Activated T-cell treated with anti-CD3 and anti-CD28 coated beads for 48 hours (primary cell): ENCODE measurements around the gene INAFM1.
"Not testable (repeated sequence)": the region's sequence is repeated elsewhere in the genome, so short reads cannot be mapped to it uniquely, and the experiment has no call there.

Source experiments
- DNase-seq: peaks from one replicate; pipeline ENCODE4 v3.0.0-alpha.2; 2020; ENCODE audit warnings: low read depth

The INAFM1 gene

GRCh38 chr19:47240996-47241918 lies 33.4 kb upstream of the INAFM1 start:
- peak; percentile 74 for DNase-seq

DNA sequence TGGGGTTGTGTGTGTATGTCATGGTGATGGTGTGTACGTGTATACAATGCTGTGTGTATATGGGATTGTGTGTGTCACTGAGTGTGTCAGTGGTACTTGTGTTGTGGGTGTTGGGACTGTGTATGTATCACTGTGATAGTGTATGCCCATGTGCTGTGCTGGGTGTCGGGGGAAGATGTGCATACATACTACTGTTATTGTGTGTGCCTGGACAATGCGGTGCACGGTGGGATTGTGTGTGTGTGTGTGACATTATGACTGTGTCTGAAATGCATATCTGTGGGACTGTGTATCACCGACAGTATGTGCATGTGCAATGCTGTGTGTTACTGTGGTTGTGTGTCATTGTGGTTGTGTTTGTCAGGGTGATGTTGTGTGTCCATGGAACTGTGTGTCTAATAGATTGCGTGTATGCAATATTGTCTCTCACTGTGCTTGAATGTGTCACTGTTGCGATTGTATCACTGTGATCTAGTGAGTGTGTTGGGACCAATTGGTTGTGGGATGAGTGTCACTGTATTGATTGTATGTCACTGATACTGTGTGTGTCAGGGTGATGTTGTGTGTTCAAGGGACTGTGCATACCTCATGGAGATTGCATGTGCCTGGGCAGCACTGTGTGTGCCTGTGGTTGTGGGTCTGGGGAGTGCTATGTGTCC lies 32.6 kb upstream of the INAFM1 start:
- no peak for DNase-seq

DNA sequence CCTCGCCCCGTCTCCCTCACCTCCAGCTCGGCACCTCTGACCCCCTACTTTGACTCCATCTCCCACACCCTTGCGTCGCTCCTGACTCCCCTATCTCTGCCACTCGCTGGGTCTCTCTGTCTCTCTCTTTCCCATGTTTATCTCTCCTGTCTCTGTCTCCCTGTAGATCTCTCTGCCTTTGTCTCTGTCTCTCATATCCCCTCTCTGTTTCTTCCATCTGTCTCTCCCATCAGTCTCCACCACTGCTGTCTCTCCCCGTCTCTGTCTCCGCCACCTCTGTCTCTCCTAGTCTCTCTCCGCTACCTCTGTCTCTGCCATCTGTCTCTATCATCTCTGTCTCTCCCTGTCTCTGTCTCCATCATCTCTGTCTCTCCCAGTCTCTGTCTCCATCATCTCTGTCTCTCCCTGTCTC lies 31.3 kb upstream of the INAFM1 start:
- DNase-seq: no peak

DNA sequence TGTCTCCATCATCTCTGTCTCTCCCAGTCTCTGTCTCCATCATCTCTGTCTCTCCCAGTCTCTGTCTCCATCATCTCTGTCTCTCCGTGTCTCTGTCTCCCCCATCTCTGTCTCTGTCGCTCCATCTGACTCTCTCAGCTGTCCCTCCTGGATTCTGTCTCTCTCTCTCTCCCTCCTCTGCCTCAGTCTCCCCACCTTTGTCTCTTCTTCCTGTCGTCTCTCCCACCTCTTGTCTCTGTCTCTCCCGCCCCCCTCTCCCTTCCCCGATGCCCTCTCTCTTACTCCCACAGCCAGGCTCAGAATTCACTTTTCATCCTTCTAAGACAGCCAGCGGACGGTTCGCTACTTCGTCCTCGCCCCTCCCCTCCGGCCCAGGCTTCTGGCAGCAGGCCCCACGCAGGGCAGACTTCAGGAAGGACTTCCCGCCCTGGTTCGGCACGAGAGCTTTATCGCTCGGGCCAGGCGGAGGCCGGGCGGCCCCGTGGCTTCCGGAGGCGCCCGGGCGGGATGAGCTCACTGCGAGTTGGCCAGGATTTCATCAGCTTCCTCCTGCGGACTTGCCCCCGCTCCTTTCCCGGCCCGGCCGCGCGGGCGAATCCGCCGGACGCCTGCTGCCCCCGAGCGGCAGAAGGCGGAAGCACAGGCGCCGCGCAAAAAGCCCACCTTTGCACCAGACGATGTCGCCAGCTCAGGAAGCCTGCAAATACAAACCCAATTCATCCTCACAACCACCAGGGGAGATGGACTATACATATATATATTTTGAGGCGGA lies 30.7 kb upstream of the INAFM1 start:
- DNase-seq: peak; percentile 97

DNA sequence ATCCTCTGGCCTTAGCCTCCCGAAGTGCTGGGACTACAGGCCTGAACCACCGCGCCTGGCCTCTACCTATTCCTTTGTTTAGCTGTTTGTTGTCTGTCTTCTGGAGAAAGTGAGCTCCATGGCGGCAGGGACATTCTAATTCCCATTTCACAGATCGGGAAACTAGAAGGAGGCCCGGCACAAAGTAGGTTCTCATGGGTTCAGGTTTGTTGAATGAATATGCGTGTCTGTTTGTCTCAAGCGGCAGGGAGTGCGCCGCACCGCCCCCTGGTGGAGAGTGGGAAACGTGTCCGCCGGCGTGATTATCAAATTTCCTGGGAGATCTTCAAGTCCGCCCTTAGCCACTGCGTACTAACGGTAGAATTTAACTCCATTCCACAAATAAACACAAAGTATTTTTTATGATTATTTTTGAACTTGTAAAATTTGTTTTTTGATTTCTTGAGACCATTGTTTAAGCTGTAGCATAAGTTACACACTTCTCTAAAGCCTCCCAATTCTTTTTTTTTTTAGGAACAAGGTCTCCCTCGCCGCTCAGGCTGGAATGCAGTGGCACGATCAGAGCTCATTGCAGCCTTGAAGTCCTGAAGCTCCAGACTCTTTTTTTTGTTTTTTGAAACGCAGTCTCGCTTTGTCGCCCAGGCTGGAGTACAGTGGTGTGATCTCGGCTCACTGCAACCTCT lies 27.2 kb upstream of the INAFM1 start:
- DNase-seq: peak; percentile 79

DNA sequence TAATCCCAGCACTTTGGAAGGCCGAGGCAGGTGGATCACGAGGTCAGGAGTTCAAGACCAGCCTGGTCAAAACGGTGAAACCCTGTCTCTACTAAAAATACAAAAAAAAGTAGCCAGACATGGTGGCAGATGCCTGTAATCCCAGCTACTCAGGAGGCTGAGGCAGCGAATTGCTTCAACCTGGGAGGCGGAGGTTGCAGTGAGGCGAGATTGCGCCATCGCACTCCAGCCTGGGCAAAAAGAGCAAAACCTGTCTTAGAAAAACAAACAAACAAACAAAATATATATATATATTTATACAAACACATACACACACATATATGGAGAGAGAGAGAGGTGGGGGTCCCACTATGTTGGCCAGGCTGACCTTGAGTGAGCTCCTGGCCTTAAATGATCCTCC lies 21.7 kb upstream of the INAFM1 start:
- not testable (repeated sequence) for DNase-seq

DNA sequence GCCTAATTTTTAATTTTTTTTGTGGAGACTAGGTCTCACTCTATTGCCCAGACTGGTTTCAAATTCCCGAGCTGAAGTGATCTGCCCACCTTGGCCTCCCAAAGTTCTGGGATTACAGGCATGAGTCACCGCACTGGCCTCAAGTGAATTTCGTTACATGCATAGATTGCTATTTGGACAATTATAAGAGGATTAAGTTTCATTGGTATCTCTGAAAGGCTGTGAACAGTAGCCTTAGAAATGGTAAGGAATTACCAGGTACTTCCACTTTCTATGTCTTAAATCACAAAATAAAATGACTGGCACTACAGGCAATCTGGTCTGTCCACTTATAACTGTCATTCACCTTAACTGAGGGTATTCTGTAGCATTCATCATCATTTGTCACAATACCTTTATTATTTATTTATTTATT lies 21.2 kb upstream of the INAFM1 start:
- no peak for DNase-seq

DNA sequence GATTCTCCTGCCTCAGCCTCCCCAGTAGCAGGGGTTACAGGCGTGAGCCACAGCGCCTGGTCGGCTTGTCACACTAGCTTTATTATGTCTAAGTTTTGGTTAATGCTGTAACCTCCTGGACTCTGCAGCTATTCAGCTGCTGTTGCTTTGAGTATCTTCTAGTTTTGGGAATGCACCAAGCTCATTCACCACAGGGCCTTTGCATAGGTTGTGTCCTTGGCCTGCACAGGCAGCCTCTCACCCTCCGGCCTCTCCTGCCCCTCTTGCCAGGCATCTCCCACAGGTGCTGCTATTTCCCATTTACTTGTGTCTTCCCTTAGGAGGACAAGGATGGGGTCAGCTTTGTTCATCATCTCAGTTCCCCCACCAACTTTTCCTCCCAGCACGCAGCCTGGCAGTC lies 20.7 kb upstream of the INAFM1 start:
- DNase-seq: no peak

DNA sequence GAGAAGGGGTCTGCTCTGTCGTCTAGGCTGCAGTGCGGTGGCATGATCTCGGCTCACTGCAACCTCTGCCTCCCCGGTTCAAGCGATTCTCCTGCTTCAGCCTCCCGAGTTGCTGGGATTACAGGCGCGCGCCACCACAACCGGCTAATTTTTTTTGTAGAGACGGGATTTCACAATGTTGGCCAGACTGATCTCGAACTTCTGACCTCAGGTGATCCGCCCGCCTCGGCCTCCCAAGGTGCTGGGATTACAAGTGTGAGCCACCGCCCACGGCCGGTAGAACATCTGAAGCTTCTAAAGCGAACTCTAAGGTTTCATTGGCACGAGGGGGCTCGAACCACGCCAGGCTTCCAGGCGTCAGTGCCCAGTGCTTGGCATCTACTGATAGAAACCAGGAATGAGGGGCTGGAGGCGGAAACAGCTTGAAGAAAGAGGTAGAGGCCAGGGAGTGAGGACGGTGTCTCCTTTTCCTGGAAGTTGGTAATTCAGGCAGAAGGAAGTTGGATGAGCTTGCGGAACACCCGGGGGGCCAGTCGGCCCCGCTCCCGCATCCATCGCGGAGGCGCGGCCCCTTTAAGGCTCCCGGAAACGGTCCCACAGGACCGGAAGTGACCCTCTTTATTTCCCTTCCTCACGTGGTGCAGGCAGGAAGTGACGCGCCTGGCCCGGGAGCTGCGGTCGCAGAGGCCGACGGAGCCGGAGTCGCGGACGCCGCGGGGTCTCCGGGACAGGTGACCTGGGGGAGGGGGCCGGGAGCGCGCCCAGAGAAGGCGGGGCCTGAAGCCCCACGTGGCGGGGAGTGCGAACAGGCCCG lies 18.6 kb upstream of the INAFM1 start, which contains the start of gene CCDC9:
Gene CCDC9 (plus strand): TSS at position 647 of the 814 bp plus-strand sequence. CDS start 1,876 bp downstream, outside the sequence.
- DNase-seq: peak; percentile 97

DNA sequence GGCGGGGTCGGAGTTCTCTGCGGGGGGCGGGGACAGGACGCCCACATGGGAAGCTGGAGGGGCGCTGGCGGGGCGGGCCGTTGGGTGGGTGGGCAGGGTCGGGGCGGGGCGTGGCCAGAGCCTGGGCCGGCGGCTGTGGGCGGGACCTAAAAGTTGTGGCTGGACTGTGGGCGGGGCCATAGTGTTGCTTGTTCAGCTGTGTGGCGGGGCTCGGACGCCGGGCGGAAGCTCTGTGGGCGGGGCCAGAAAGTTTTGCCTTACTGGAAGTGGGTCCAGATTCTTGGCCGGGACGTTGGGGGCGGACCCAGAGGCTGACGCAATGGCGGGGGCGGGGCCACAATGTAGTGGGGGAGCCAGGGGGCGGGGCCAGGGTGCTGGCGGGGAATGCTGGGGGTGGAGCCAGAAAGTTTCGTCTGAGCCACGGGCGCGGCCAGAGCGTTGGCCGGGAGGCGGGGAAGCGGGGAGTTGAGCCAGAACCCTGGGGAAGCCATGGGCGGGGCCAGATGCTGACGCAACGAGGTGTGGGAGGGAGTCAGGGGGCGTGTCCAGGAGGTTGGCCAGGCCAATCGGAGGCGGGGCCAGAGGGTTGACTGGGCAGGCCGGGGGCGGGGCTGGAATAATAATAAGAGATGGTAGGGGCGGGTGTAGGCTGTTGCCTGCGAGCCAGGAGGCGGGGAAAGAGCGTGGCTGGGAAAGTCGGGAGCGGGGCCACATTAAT lies 17.8 kb upstream of the INAFM1 start:
- peak; percentile 100 for DNase-seq

GRCh38 chr19:47257411-47258169 lies 17.1 kb upstream of the INAFM1 start:
- DNase-seq: no peak

DNA sequence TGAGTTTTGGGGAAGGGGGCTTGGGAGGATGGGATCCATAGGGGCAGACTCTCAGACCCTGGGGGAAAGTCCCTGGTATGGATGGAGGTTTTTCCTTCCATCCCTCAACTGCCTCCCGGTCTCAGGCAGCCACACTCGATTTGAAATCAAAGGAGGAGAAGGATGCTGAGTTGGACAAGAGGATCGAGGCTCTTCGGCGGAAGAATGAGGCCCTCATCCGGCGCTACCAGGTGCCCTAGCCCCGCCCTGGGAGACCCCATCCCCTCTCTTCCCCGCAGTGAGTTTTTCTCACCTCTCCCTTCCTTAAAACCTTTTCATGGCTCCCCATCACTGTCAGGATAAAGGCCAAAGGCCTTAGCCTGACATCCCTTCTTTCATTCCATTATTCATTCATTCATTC lies 16.3 kb upstream of the INAFM1 start:
- no peak for DNase-seq

DNA sequence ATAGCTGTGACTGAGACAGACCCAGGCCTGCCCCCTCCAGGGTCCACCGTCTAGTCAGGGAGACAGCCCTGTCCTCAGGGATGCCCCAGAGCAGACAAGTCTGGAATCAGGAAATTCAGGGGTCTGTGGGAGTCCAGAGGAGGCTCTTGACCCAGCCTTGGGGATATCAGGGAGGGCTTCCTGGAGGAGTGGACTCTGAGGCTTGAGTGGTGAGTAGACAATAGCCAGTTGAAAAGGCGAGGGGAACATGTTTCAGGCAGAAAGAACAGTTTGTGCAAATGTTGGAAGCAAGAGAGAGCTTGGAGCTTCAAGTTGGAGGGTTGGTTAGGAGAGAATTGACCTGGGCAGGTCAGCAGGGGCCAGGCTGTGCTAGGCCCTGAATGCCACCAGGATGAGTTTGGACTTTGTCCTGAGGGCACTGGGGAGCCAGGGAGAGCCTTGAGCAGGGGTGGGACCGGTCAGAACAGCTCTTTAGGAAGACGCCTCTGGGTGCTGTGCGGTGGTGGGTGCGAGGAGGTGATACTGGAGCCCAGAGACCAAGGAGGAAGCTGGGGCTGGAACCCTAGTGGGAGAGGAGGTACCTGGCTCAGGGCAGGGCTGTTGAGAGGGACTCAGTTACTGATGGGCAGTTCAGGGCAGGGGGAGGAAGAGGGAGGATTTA lies 15.7 kb upstream of the INAFM1 start:
- DNase-seq: no peak

GRCh38 chr19:47260476-47260875 lies 14.2 kb upstream of the INAFM1 start:
- no peak for DNase-seq

DNA sequence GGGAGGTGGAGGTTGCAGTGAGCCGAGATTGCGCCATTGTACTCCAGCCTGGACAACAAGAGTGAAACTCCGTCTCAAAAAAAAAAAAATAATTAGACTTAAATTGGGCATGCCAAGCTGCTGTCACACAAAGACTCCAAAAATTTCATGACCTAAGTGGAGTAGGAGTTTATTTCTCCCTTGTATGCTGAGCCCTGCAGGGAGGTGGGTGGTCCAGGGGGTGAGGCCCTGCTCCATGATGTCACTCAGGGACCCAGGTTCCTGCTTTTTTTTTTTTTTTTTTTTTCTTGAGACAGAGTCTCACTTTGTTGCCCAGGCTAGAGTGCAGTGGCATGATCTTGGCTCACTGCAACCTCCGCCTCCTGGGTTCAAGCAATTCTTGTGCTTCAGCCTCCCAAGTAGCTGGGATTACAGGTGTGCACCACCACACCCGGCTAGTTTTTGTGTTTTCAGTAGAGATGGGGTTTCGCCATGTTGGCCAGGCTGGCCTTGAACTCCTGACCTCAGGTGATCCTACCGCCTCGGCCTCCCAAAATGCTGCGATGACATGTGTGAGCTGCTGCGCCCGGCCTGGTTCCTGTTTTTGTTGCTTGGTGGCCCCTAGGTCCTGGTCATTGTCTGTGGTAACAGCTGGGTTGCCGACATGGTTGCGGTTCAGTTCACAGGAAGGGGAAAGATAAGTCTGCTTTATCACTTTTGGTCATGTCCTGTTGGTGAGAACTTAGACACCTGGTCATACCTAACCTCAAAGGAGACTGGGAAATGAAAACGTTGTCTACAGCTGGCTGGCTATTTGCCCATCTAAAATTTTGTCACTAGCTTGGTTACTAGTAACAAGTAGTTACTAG lies 12.5 kb upstream of the INAFM1 start:
- DNase-seq: not testable (repeated sequence)

DNA sequence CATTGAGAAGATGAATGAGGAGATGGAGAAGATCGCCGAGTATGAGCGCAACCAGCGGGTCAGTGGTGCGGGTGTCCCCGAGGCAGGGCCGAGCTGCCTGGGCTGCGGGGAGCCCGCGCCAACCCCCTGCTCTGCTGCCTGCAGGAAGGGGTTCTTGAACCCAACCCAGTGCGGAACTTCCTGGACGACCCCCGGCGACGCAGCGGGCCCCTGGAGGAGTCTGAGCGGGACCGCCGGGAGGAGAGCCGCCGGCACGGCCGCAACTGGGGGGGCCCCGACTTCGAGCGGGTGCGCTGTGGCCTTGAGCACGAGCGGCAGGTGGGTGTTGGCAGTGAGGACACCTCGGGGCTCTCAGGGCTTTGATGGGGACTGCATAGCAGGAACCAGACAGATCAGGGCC lies 10.1 kb upstream of the INAFM1 start:
- no peak for DNase-seq

- DNase-seq: no peak
Observed at GRCh38 chr19:47266401-47266941, 8.2 kb upstream of the INAFM1 start.

DNA sequence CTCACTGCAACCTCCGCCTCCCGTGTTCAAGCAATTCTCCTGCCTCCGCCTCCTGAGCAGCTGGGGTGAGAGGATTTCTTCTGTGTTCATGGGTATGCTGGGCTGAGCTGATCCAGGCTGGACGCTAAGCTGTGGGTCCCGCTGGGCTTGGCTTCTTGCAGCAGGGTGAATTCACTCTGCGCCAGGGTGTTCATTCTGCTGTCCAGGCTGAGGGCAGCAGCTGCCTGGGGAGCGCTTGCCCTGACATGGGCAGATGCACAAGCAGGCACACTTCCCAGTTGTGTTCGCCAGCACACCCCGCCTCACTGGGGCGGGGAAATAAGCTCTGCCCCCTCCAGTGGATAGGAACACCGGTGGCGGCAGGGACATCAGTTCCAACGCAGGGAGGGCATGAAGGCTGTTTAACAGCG lies 7.3 kb upstream of the INAFM1 start:
- DNase-seq: no peak
